Measurements from ENCODE around the gene NOTCH1. TPM values are rescaled to one million over a fixed set of nuclear protein-coding genes. Genes with fewer than 3 reads are reported as not detected.

The NOTCH1 gene
- total and polyA plus RNA-seq, 2 of the 8 experiments (the other 6 are each of a cell fraction or from before 2014, with no cell fraction given): 6.9 to 55.6 TPM

GRCh38 chr9:136457326-136457725, 88.5 kb downstream of the NOTCH1 start:
- no peak overlapping the region for H4K5ac ChIP-seq (ENCODE audit: insufficient read length, low read depth, low read length)
- peaks cover 6 to 21% of the 10 kb centered on the region in 2 experiments for H4K20me1 ChIP-seq (replicated peaks in 1 of 2; ENCODE audit: control insufficient read depth in 1 of 2, insufficient read depth in 2 of 2, low read length in 2 of 2)
- H4K91ac ChIP-seq (replicated peaks; ENCODE audit: insufficient read length, low read length): no peak overlapping the region
- no peaks in the 10 kb centered on the region for H3K23me2 ChIP-seq (ENCODE audit: low read depth, low read length)
- no peak overlapping the region for H2BK20ac ChIP-seq (ENCODE audit: low read length)
- no peaks in the 10 kb centered on the region; the same call in 1 of the 2 replicates for H3K79me1 ChIP-seq (ENCODE audit: low read depth, low read length)
- FAIRE-seq (no peak), DNase-seq (ENCODE audit: low read depth in 1 of 2, low spot score in 2 of 2) (no peak)
- no peaks in the 10 kb centered on the region for H3K4me1 ChIP-seq (replicated peaks in 1 of 4; ENCODE audit: control insufficient read depth in 3 of 4, insufficient read depth in 4 of 4, low read length in 3 of 4)
- H3K18ac ChIP-seq (ENCODE audit: extremely low read depth, low read length): no peak overlapping the region
- H3K27me3 ChIP-seq (replicated peaks in 1 of 4; ENCODE audit: control insufficient read depth in 3 of 4, extremely low read depth in 1 of 4, insufficient read depth in 3 of 4, low read length in 3 of 4): no peaks in the 10 kb centered on the region
- no peak overlapping the region for H3K4me2 ChIP-seq (ENCODE audit: insufficient read depth in 1 of 2, low read depth in 2 of 2, low read length in 2 of 2)
- H2BK15ac ChIP-seq (ENCODE audit: low read length): no peak overlapping the region
- no peak overlapping the region for H3K4me3 ChIP-seq (ENCODE audit: extremely low read depth in 1 of 4, insufficient read depth in 2 of 4, low read depth in 3 of 4, low read length in 4 of 4)
- no peak overlapping the region for H3K14ac ChIP-seq (ENCODE audit: insufficient read length)
- no peak overlapping the region for H2BK5ac ChIP-seq (ENCODE audit: low read depth, low read length)
- H2BK12ac ChIP-seq (ENCODE audit: low read depth, low read length): no peak overlapping the region
- no peak overlapping the region for H2AFZ ChIP-seq (ENCODE audit: low read length)
- ChIA-PET CTCF (ENCODE audit: partially characterized antibody) (interaction anchor here (1.2 to 1.8 kb wide), 2 partner anchors 13 to 32 kb away, joined by 4 read pairs; no protein-coding TSS in a partner anchor), POLR2A (ENCODE audit: partially characterized antibody) (interaction anchor here (1.2 to 1.6 kb wide), 4 partner anchors 13 to 68 kb away, joined by 3 to 6 read pairs (median 4); partner anchors contain the start of genes ENTR1 and PMPCA)
- no peak overlapping the region for H3K56ac ChIP-seq (replicated peaks; ENCODE audit: insufficient read length, low read depth, low read length)
- H3K4ac ChIP-seq (replicated peaks; ENCODE audit: insufficient read length, low read depth, low read length): no peak overlapping the region
- no peak overlapping the region for H4K8ac ChIP-seq (ENCODE audit: extremely low read depth, insufficient read depth, low read length)
- no peak overlapping the region for H3K27ac ChIP-seq (ENCODE audit: low read depth, low read length)
- no peak overlapping the region for H2BK120ac ChIP-seq (replicated peaks; ENCODE audit: low read depth, low read length)
- H2AK5ac ChIP-seq (ENCODE audit: low read depth, low read length): no peak overlapping the region
- H3K23ac ChIP-seq (ENCODE audit: insufficient read length): no peak overlapping the region
- WGBS, 2 experiments (ENCODE audit: extremely low coverage in 1 of 2, insufficient coverage in 1 of 2, insufficient read length in 1 of 2, insufficient replicate concordance in 2 of 2, low coverage in 1 of 2, low lambda C conversion rate in 2 of 2, missing lambda C conversion rate in 1 of 2): 94% methylated on average over 21 of the region's 24 CpGs; no CpG with 5 or more reads in 1 of the 2 experiments
- no peak overlapping the region for H3K9ac ChIP-seq (replicated peaks in 1 of 4; ENCODE audit: extremely low read depth in 1 of 4, low read depth in 3 of 4, low read length in 3 of 4)
- H3K36me3 ChIP-seq (ENCODE audit: control insufficient read depth in 2 of 4, insufficient read depth in 4 of 4, low read length in 3 of 4): peaks cover 31 to 68% (median 63%) of the 10 kb centered on the region in 4 experiments
- H3K9me3 ChIP-seq (ENCODE audit: insufficient read depth in 2 of 2, low read depth in 1 of 2, low read length in 1 of 2): no peaks in the 10 kb centered on the region
- no peaks in the 10 kb centered on the region for H3K79me2 ChIP-seq (ENCODE audit: control insufficient read depth in 1 of 2, insufficient read depth in 2 of 2, low read length in 2 of 2)
- no peak for TF ChIP-seq TBP (IDR thresholded peaks at IDR 0.05; ENCODE audit: low read depth, low read length)
- TF ChIP-seq GTF2F1 (IDR thresholded peaks at IDR 0.05; ENCODE audit: borderline replicate concordance, low read depth, low read length): no peak
- TF ChIP-seq CEBPB (IDR thresholded peaks at IDR 0.05; ENCODE audit: low read depth, low read length): no peak
- TF ChIP-seq BACH1 (IDR thresholded peaks at IDR 0.05; ENCODE audit: low read length): no peak
- no peak for TF ChIP-seq GABPA (IDR thresholded peaks at IDR 0.05; ENCODE audit: borderline replicate concordance, insufficient read depth, low read length)
- no peak for TF ChIP-seq ATF3 (IDR thresholded peaks at IDR 0.05; ENCODE audit: insufficient read depth, low read depth, low read length)
- TF ChIP-seq SP4 (IDR thresholded peaks at IDR 0.05; ENCODE audit: low read length): no peak
- no peak for TF ChIP-seq BRCA1 (IDR thresholded peaks at IDR 0.05; ENCODE audit: low read depth, low read length)
- no peak for TF ChIP-seq YY1 (IDR thresholded peaks at IDR 0.05; ENCODE audit: low read depth, low read length)
- no peak for TF ChIP-seq E2F6 (IDR thresholded peaks at IDR 0.05)
- no peak for TF ChIP-seq ATF2 (IDR thresholded peaks at IDR 0.05; ENCODE audit: low read length)
